ENCODE measurements around the gene ATAD2B. TPM values are rescaled to one million over a fixed set of nuclear protein-coding genes. Genes with fewer than 3 reads are reported as not detected.

Gene ATAD2B
- total and polyA plus RNA-seq, 2 of the 8 experiments (the other 6 are each of a cell fraction or from before 2014, with no cell fraction given) = 3.4 to 16.1 TPM

DNA sequence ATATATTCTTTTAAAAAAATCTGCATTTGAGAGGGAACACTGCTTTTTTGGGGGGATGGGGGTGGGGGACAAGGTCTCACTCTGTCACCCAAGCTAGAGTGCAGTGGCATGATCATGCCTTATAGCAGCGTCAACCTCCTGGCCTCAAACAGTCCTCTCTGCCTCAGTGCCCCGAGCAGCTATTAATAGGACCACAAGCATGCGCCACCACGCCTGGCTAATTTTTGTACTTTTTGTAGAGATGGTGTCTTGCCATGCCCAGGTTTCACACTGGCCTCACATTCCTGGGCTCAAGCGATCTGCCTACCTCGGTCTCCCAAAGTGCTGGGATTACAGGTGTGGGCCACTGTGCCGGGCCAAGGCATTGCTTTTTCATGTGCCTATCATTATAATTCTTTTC lies 154.2 kb downstream of the ATAD2B start:
- WGBS, 2 experiments (ENCODE audit: extremely low coverage in 1 of 2, insufficient coverage in 1 of 2, insufficient read length in 1 of 2, insufficient replicate concordance in 2 of 2, low coverage in 1 of 2, low lambda C conversion rate in 2 of 2, missing lambda C conversion rate in 1 of 2) = 88% methylated on average over 7 of the region's 7 CpGs; no CpG with 5 or more reads in 1 of the 2 experiments
- POLR2A ChIA-PET (ENCODE audit: partially characterized antibody) = interaction anchor here (0.7 kb wide), 1 partner anchor 1930 kb away, joined by 4 read pairs; no protein-coding TSS in a partner anchor
- H3K14ac ChIP-seq (ENCODE audit: insufficient read length) = no peak overlapping the region
- H4K91ac ChIP-seq (replicated peaks; ENCODE audit: insufficient read length, low read length) = no peak overlapping the region
- no peak overlapping the region for H3K4me3 ChIP-seq (ENCODE audit: extremely low read depth in 1 of 4, insufficient read depth in 2 of 4, low read depth in 3 of 4, low read length in 4 of 4)
- H3K23me2 ChIP-seq (ENCODE audit: low read depth, low read length) = no peaks in the 10 kb centered on the region
- no peak overlapping the region for H2BK20ac ChIP-seq (ENCODE audit: low read length)
- no peaks in the 10 kb centered on the region for H3K79me1 ChIP-seq (ENCODE audit: low read depth, low read length)
- no peak overlapping the region for H2BK15ac ChIP-seq (ENCODE audit: low read length)
- H3K27me3 ChIP-seq (replicated peaks in 1 of 4; ENCODE audit: control insufficient read depth in 3 of 4, extremely low read depth in 1 of 4, insufficient read depth in 3 of 4, low read length in 3 of 4) = no peaks in the 10 kb centered on the region
- H3K23ac ChIP-seq (ENCODE audit: insufficient read length) = no peak overlapping the region
- peaks cover 0 to 7% (median 2%) of the 10 kb centered on the region in 4 experiments; a peak in 4 of 8 replicates for H3K36me3 ChIP-seq (ENCODE audit: control insufficient read depth in 2 of 4, insufficient read depth in 4 of 4, low read length in 3 of 4)
- H4K20me1 ChIP-seq (replicated peaks in 1 of 2; ENCODE audit: control insufficient read depth in 1 of 2, insufficient read depth in 2 of 2, low read length in 2 of 2) = no peaks in the 10 kb centered on the region
- H3K27ac ChIP-seq (ENCODE audit: low read depth, low read length) = no peak overlapping the region
- no peak overlapping the region for H3K4ac ChIP-seq (replicated peaks; ENCODE audit: insufficient read length, low read depth, low read length)
- no peak overlapping the region for H2BK12ac ChIP-seq (ENCODE audit: low read depth, low read length)
- FAIRE-seq = no peak
- no peak overlapping the region for H4K8ac ChIP-seq (ENCODE audit: extremely low read depth, insufficient read depth, low read length)
- no peaks in the 10 kb centered on the region for H3K4me1 ChIP-seq (replicated peaks in 1 of 4; ENCODE audit: control insufficient read depth in 3 of 4, insufficient read depth in 4 of 4, low read length in 3 of 4)
- H3K18ac ChIP-seq (ENCODE audit: extremely low read depth, low read length) = no peak overlapping the region
- H3K79me2 ChIP-seq (ENCODE audit: control insufficient read depth in 1 of 2, insufficient read depth in 2 of 2, low read length in 2 of 2) = no peaks in the 10 kb centered on the region
- no peak overlapping the region for H2BK120ac ChIP-seq (replicated peaks; ENCODE audit: low read depth, low read length)
- CTCF ChIA-PET (ENCODE audit: partially characterized antibody) = interaction anchor here (1.9 kb wide), 1 partner anchor 11 kb away, joined by 4 read pairs; no protein-coding TSS in a partner anchor
- H4K5ac ChIP-seq (ENCODE audit: insufficient read length, low read depth, low read length) = no peak overlapping the region
- no peak overlapping the region for H3K56ac ChIP-seq (replicated peaks; ENCODE audit: insufficient read length, low read depth, low read length)
- H3K9me3 ChIP-seq (ENCODE audit: insufficient read depth in 2 of 2, low read depth in 1 of 2, low read length in 1 of 2) = peaks cover 0 to 2% of the 10 kb centered on the region in 2 experiments; a peak in 1 of 4 replicates
- H2BK5ac ChIP-seq (ENCODE audit: low read depth, low read length) = no peak overlapping the region
- H3K4me2 ChIP-seq (ENCODE audit: insufficient read depth in 1 of 2, low read depth in 2 of 2, low read length in 2 of 2) = no peak overlapping the region
- H2AFZ ChIP-seq (ENCODE audit: low read length) = no peak overlapping the region
- no peak for DNase-seq (ENCODE audit: low read depth in 1 of 2, low spot score in 2 of 2)
- no peak overlapping the region for H3K9ac ChIP-seq (replicated peaks in 1 of 4; ENCODE audit: extremely low read depth in 1 of 4, low read depth in 3 of 4, low read length in 3 of 4)
- no peak overlapping the region for H2AK5ac ChIP-seq (ENCODE audit: low read depth, low read length)
- TF ChIP-seq USF2 (IDR thresholded peaks at IDR 0.05; ENCODE audit: low read length) = no peak
- no peak for TF ChIP-seq KDM1A (IDR thresholded peaks at IDR 0.05; ENCODE audit: borderline replicate concordance, low read length)
- no peak for TF ChIP-seq POLR2A (IDR thresholded peaks at IDR 0.05; ENCODE audit: control extremely low read depth in 1 of 2, low read depth in 2 of 2, low read length in 2 of 2)
- no peak for TF ChIP-seq CTBP2 (IDR thresholded peaks at IDR 0.05; ENCODE audit: borderline replicate concordance, insufficient read depth, insufficient read length, low read length)
- no peak for TF ChIP-seq CTCF (IDR thresholded peaks at IDR 0.05; ENCODE audit: control extremely low read depth in 1 of 3, insufficient read depth in 1 of 3, low read depth in 1 of 3, low read length in 3 of 3)
- TF ChIP-seq KDM4A (IDR thresholded peaks at IDR 0.05; ENCODE audit: low read depth, low read length, severe bottlenecking) = no peak
- TF ChIP-seq HDAC6 (IDR thresholded peaks at IDR 0.05; ENCODE audit: low read depth, low read length) = no peak
- TF ChIP-seq EP300 (IDR thresholded peaks at IDR 0.05; ENCODE audit: borderline replicate concordance in 1 of 2, low read depth in 2 of 2, low read length in 2 of 2) = no peak
- no peak for TF ChIP-seq TBP (IDR thresholded peaks at IDR 0.05; ENCODE audit: low read depth, low read length)

Data from H1 (cell line).